ENCODE data around the gene B4GALT6.

Gene B4GALT6

GRCh38 chr18:31596081-31596872, 88.1 kb downstream of the B4GALT6 start:
- no peak overlapping the region for H3K4me3 ChIP-seq (ENCODE audit: low read depth, low read length)
- TF ChIP-seq, protein P1, sequence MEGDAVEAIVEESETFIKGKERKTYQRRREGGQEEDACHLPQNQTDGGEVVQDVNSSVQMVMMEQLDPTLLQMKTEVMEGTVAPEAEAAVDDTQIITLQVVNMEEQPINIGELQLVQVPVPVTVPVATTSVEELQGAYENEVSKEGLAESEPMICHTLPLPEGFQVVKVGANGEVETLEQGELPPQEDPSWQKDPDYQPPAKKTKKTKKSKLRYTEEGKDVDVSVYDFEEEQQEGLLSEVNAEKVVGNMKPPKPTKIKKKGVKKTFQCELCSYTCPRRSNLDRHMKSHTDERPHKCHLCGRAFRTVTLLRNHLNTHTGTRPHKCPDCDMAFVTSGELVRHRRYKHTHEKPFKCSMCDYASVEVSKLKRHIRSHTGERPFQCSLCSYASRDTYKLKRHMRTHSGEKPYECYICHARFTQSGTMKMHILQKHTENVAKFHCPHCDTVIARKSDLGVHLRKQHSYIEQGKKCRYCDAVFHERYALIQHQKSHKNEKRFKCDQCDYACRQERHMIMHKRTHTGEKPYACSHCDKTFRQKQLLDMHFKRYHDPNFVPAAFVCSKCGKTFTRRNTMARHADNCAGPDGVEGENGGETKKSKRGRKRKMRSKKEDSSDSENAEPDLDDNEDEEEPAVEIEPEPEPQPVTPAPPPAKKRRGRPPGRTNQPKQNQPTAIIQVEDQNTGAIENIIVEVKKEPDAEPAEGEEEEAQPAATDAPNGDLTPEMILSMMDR (IDR thresholded peaks at IDR 0.05; ENCODE audit: borderline replicate concordance, insufficient read depth, low read depth, low read length) = no peak

GRCh38 chr18:31595121-31595771, 89.1 kb downstream of the B4GALT6 start:
- TF ChIP-seq, protein P1 (IDR thresholded peaks at IDR 0.05; ENCODE audit: borderline replicate concordance, insufficient read depth, low read depth, low read length) = no peak
- H3K4me3 ChIP-seq (ENCODE audit: low read depth, low read length) = no peak overlapping the region

- TF ChIP-seq, protein P1 (IDR thresholded peaks at IDR 0.05; ENCODE audit: borderline replicate concordance, insufficient read depth, low read depth, low read length) = no peak
- no peak overlapping the region for H3K4me3 ChIP-seq (ENCODE audit: low read depth, low read length)
Measured at GRCh38 chr18:31592506-31593157, 91.7 kb downstream of the B4GALT6 start.

DNA sequence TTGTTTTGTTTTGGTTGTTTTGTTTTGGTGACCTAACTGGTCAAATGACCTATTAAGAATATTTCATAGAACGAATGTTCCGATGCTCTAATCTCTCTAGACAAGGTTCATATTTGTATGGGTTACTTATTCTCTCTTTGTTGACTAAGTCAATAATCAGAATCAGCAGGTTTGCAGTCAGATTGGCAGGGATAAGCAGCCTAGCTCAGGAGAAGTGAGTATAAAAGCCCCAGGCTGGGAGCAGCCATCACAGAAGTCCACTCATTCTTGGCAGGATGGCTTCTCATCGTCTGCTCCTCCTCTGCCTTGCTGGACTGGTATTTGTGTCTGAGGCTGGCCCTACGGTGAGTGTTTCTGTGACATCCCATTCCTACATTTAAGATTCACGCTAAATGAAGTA, 92.8 kb downstream of the B4GALT6 start, which contains the start of gene TTR:
Gene TTR, plus strand, starts transcription at position 250 of the 400 bp plus-strand sequence. Its CDS starts 26 bp downstream, at position 276.
- no peak within 1 kb of the TSS for H3K4me3 ChIP-seq (ENCODE audit: low read depth, low read length)
- TF ChIP-seq, protein P1 (IDR thresholded peaks at IDR 0.05; ENCODE audit: borderline replicate concordance, insufficient read depth, low read depth, low read length) = no peak

DNA sequence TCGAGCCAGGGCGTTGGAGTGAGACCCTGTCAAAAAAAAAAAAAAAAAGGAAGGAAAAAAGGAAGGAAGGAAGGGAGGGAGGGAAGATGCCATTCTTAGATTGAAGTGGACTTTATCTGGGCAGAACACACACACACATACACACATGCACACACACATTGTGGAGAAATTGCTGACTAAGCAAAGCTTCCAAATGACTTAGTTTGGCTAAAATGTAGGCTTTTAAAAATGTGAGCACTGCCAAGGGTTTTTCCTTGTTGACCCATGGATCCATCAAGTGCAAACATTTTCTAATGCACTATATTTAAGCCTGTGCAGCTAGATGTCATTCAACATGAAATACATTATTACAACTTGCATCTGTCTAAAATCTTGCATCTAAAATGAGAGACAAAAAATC, 93.3 kb downstream of the B4GALT6 start:
- TF ChIP-seq, protein P1 (IDR thresholded peaks at IDR 0.05; ENCODE audit: borderline replicate concordance, insufficient read depth, low read depth, low read length) = no peak
- H3K4me3 ChIP-seq (ENCODE audit: low read depth, low read length) = no peak overlapping the region

GRCh38 chr18:31590570-31590969, 93.8 kb downstream of the B4GALT6 start:
- TF ChIP-seq, protein P1 (IDR thresholded peaks at IDR 0.05; ENCODE audit: borderline replicate concordance, insufficient read depth, low read depth, low read length) = no peak
- no peak overlapping the region for H3K4me3 ChIP-seq (ENCODE audit: low read depth, low read length)
